ENCODE results near the gene PELI1.

The PELI1 gene

GRCh38 chr2:64126601-64127000 lies 17.6 kb downstream of the PELI1 start:
- ATAC-seq = no peak
- no peak for TF ChIP-seq CSRNP3 (CRISPR knock-in tag; IDR thresholded peaks at IDR 0.05)
- no peak for TF ChIP-seq ESRRG (CRISPR knock-in tag; IDR thresholded peaks at IDR 0.05)
- no peak for TF ChIP-seq ZC3H10 (CRISPR knock-in tag; IDR thresholded peaks at IDR 0.05)
- TF ChIP-seq PPARA (CRISPR knock-in tag; IDR thresholded peaks at IDR 0.05; ENCODE audit: borderline replicate concordance) = no peak
- TF ChIP-seq ZNF70 (CRISPR knock-in tag; IDR thresholded peaks at IDR 0.05) = no peak
- TF ChIP-seq ARNTL (CRISPR knock-in tag; IDR thresholded peaks at IDR 0.05; ENCODE audit: borderline replicate concordance, low read depth) = no peak
- TF ChIP-seq PATZ1 (CRISPR knock-in tag; IDR thresholded peaks at IDR 0.05; ENCODE audit: borderline replicate concordance) = no peak
- no peak for TF ChIP-seq BACH2 (CRISPR knock-in tag; IDR thresholded peaks at IDR 0.05; ENCODE audit: borderline replicate concordance)
- TF ChIP-seq RARB (CRISPR knock-in tag; IDR thresholded peaks at IDR 0.05) = no peak
- TF ChIP-seq ZFP3 (CRISPR knock-in tag; IDR thresholded peaks at IDR 0.05) = no peak
- no peak for TF ChIP-seq CREB5 (CRISPR knock-in tag; IDR thresholded peaks at IDR 0.05; ENCODE audit: low read depth)
- TF ChIP-seq POU6F1 (CRISPR knock-in tag; IDR thresholded peaks at IDR 0.05; ENCODE audit: borderline replicate concordance, low read depth) = no peak
- TF ChIP-seq OSR1 (CRISPR knock-in tag; IDR thresholded peaks at IDR 0.05) = no peak
- TF ChIP-seq SNAI2 (CRISPR knock-in tag; IDR thresholded peaks at IDR 0.05) = no peak
- TF ChIP-seq ISL1 (CRISPR knock-in tag; IDR thresholded peaks at IDR 0.05) = no peak
- no peak for TF ChIP-seq TSHZ2 (CRISPR knock-in tag; IDR thresholded peaks at IDR 0.05)
- no peak for TF ChIP-seq ZNF565 (CRISPR knock-in tag; conservative IDR thresholded peaks at IDR 0.05; ENCODE audit: low read depth)

GRCh38 chr2:64124571-64124970 lies 19.6 kb downstream of the PELI1 start:
- TF ChIP-seq ZFP3 (CRISPR knock-in tag; IDR thresholded peaks at IDR 0.05) (no peak), ZNF8 (CRISPR knock-in tag; IDR thresholded peaks at IDR 0.05) (no peak), SNAI2 (CRISPR knock-in tag; IDR thresholded peaks at IDR 0.05) (no peak), ZNF565 (CRISPR knock-in tag; conservative IDR thresholded peaks at IDR 0.05; ENCODE audit: low read depth) (no peak), ISL1 (CRISPR knock-in tag; IDR thresholded peaks at IDR 0.05) (no peak), GLIS3 (CRISPR knock-in tag; IDR thresholded peaks at IDR 0.05) (no peak), TCF4 (CRISPR knock-in tag; IDR thresholded peaks at IDR 0.05; ENCODE audit: borderline replicate concordance) (no peak), ZFP30 (CRISPR knock-in tag; IDR thresholded peaks at IDR 0.05) (no peak), CREB5 (CRISPR knock-in tag; IDR thresholded peaks at IDR 0.05; ENCODE audit: low read depth) (no peak), RARB (CRISPR knock-in tag; IDR thresholded peaks at IDR 0.05) (no peak), ZNF70 (CRISPR knock-in tag; IDR thresholded peaks at IDR 0.05) (no peak)
- no peak for ATAC-seq

Measured in SK-N-SH treated with all-trans-retinoic acid at 6 μM for 48 hours (cell line).